Lower leg skin (tissue), 4 donors: ENCODE results near the gene ASIC3. TPM values are rescaled to one million over a fixed set of nuclear protein-coding genes. Genes with fewer than 3 reads are reported as not detected.

Source experiments
- DNase-seq, 2 donors: peaks; one replicate each; pipeline ENCODE4 v3.0.0-alpha.2; 2019; ENCODE audit warnings: low spot score in 2 of 2
- H3K4me3 ChIP-seq: fragments of 200-600 bp; sonication (generic); 2 replicates; pipeline ENCODE4 v1.5.1; 2017; ENCODE audit warnings: mild to moderate bottlenecking, low read depth; ENCODE audit not compliant: poor library complexity, severe bottlenecking
- CTCF ChIP-seq, 3 donors: fragments of 450-650 bp; IDR thresholded peaks; one replicate each; pipeline ENCODE4 v1.5.1; 2016; ENCODE audit warnings: antibody characterized with exemption in 3 of 3, mild to moderate bottlenecking in 3 of 3, moderate library complexity in 2 of 3
- POLR2A ChIP-seq, 2 donors: fragments of 450-650 bp; IDR thresholded peaks; one replicate each; pipeline ENCODE4 v1.6.1; 2016 to 2017; ENCODE audit warnings: antibody characterized with exemption in 2 of 2, mild to moderate bottlenecking in 1 of 2, moderate library complexity in 1 of 2
- WGBS, 2 donors: methylation state at CpG; one replicate each; pipeline ENCODE4 v1.1.5; 2018; 5-methylcytosine and 5-hydroxymethylcytosine counted together
- intact Hi-C: fragments of 100-400 bp; cut with DNase I; formaldehyde crosslinking; loops from one replicate; pipeline ENCODE4 v1.15.0; 2023; ENCODE audit warnings: low total_unique reads
- total RNA-seq, 4 donors: library from RNA; depleted of rRNA; stranded (reverse); fragments of >200 nt; gene quantifications; one replicate each; pipeline ENCODE4 v1.1.0, GENCODE V29; 2016

The ASIC3 gene
- total RNA-seq, result 1 to 10 TPM; 2.3 to 2.9 (median 2.5) TPM

- 80% methylated on average over 22 of the region's 22 CpGs for WGBS, 2 donors
- TF ChIP-seq POLR2A (IDR thresholded peaks at IDR 0.05) (no peak), CTCF (IDR thresholded peaks at IDR 0.05) (no peak)
- no peak within 1 kb of the TSS for H3K4me3 ChIP-seq
- no peak for DNase-seq
- intact Hi-C loops, result no loop called here
Observed at GRCh38 chr7:151047976-151048815, at the start of gene ASIC3. TSS of gene ASIC3 (plus strand) at chr7:151048531. CDS start at chr7:151048886, 355 bp downstream.

- 92 to 93% methylated on average over 11 to 12 of the region's 12 CpGs for WGBS, 2 donors
- TF ChIP-seq POLR2A (IDR thresholded peaks at IDR 0.05) (no peak), CTCF (IDR thresholded peaks at IDR 0.05) (no peak)
- intact Hi-C loops, result no loop called here
- no peak for DNase-seq
- no peak overlapping the region for H3K4me3 ChIP-seq
Observed at GRCh38 chr7:150999001-150999400, 49.3 kb upstream of the ASIC3 start.

DNA sequence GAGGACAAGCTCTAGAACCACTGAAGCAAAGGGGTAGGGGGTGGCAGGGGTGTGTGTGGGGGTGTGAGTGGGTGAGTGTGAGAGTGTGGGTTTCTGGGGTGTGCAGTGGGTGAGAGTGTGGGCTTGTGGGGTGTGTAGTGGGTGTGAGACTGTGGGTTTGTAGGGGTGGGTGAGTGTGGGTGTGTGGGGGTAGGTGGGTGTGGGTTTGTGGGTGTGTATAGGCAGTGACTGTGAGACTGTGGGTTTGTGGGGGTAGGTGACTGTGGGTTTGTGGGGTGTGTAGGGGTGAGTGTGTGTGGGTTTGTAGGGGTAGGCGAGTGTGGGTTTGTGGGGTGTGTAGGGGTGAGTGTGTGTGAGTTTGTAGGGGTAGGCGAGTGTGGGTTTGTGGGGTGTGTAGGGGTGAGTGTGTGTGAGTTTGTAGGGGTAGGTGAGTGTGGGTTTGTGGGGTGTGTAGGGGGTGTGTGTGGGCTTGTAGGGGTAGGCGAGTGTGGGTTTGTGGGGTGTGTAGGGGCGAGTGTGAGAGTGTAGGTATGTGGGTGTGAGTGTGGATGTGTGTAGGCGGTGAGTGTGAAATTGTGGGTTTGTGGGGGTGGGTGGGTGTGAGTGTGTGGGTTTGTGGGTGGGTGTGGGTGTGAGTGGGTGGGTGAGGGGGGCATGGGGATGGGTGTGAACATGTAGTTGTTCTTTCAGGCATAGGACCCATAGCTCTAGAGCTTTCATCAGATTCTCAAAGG is 48.7 kb upstream of the ASIC3 start:
- intact Hi-C loops, result no loop called here
- DNase-seq, result no peak
- H3K4me3 ChIP-seq, result no peak overlapping the region
- 89 to 92% methylated on average over 5 of the region's 5 CpGs for WGBS, 2 donors
- no peak for TF ChIP-seq CTCF (IDR thresholded peaks at IDR 0.05)
- no peak for TF ChIP-seq POLR2A (IDR thresholded peaks at IDR 0.05)

- no peak overlapping the region for H3K4me3 ChIP-seq
- intact Hi-C loops, result no loop called here
- no peak for DNase-seq
- WGBS, 2 donors, result 88 to 92% methylated on average over 13 of the region's 13 CpGs
- no peak for TF ChIP-seq CTCF (IDR thresholded peaks at IDR 0.05)
- TF ChIP-seq POLR2A (IDR thresholded peaks at IDR 0.05), result no peak
Observed at GRCh38 chr7:151000897-151001495, 47.3 kb upstream of the ASIC3 start.

DNA sequence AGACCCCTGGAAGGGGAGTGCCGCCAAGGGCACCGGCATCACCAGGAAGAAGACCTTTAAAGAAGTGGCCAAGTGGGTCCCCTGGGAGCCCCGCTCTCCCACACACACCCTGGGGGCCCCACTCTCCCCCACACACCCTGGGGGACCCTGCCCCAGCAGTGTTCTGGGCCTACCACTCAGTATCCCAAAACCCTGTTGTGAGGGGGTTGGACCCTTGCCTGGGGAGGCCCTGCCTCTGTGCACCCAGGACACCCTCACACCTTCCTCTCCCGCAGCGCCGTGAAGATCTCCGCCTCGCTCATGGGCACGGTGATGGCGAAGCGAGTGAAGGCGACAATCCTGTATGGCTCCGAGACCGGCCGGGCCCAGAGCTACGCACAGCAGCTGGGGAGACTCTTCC is 46.8 kb upstream of the ASIC3 start:
- TF ChIP-seq CTCF (IDR thresholded peaks at IDR 0.05) (no peak), POLR2A (IDR thresholded peaks at IDR 0.05) (no peak)
- DNase-seq, result no peak
- H3K4me3 ChIP-seq, result no peak overlapping the region
- intact Hi-C loops, result no loop called here
- 90 to 94% methylated on average over 16 of the region's 16 CpGs for WGBS, 2 donors
